NOMO-1 treated with dmso at 0.1 percent for 144 hours (cell line): ENCODE data around the gene GIPC1.
A peak's percentile ranks its signal among the peaks of the same experiment; 100 is the strongest.

ENCODE experiments used
- DNase-seq: peaks from one replicate; lab custom pipeline; 2025; ENCODE audit not compliant: unreplicated experiment; lab: John Stamatoyannopoulos, UW

GIPC1 gene

DNA sequence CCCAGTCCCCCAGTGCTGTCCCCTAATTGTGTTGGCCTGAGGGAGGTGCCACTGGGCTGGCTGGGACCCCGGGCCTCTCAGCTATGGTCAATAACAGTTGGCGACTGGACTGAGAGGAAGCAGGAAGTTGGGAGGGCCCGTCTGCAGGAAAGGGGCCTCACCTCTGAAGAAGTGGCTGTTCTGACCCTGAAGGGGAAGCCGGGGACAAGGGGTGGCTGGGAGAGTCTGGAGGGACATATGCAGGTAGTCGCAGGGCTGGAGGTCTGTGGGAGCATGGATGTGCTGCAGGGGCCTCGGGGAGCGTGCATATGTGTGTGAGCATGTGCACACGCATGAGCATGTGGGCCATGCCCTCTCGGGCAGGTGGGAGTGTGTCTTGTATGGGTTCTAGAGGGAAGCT, 56.9 kb downstream of the GIPC1 start:
- DNase-seq, result no peak

DNA sequence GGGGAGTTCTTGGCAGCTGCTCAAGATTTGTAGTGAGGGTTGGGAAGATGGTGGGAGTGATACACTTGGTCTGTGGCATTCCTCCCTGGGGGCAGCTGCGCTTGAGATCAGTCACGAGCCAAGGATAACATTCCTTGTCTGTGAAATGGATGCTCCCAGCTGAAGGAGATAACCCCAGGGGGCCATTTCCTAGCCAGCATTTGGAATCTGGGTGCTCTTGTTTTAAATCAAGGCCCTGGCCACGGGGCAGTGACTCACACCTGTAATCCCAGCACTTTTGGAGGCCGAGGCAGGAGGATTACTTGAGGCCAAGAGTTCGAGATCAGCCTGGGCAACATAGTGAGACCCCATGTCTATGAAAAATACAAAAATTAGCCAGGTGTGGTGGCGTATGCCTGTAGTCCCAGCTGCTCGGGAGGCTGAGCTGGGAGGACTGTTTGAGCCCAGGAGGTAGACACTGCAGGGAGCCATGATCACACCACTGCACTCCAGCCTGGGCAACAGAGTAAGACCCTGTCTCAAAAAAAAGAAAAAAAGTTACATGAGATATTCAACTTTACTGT, 58.3 kb downstream of the GIPC1 start:
- DNase-seq, result no peak

- DNase-seq, result no peak
Measured at GRCh38 chr19:14435320-14436050, 60.4 kb downstream of the GIPC1 start.

DNA sequence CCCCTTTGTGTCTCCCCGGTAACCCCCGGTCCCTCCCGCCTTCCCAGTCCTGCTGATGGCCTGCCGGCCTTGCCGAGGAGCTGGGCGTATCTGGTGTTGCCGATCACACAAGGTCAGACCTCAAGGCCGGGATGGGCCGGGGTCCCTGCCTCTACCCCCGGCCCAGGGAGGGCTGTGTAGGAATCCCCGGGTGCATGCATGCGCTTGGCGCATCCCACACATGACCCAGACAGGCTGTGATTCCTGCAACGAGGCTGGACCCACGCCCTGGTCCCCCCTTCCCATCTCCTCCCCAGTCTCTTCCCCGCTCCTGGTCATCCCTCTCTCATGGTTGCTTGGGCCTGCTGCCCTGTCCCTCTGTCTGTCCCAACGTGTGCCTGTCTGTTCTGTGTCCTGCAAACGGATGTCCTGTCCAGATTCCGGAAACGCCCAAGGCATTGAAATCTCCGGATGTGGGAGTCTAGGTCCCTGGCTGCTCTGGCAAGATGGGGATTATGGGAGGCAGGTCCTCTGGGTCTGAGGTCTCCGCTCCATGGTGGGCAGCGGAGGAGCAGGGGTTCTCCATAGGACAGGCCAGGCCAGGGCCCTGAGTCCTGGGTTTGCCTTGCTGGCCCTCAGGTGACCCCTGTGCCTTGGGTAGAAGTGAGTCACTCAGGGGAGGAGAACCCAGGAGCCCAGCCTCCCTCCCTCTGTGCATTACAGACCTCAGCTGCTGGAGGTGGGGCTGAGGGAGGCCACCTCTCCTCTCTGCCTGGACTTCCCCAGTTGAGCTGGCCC, 61.2 kb downstream of the GIPC1 start:
- peak; percentile 68 for DNase-seq

- no peak for DNase-seq
Measured at GRCh38 chr19:14433554-14434501, 62.1 kb downstream of the GIPC1 start.

DNA sequence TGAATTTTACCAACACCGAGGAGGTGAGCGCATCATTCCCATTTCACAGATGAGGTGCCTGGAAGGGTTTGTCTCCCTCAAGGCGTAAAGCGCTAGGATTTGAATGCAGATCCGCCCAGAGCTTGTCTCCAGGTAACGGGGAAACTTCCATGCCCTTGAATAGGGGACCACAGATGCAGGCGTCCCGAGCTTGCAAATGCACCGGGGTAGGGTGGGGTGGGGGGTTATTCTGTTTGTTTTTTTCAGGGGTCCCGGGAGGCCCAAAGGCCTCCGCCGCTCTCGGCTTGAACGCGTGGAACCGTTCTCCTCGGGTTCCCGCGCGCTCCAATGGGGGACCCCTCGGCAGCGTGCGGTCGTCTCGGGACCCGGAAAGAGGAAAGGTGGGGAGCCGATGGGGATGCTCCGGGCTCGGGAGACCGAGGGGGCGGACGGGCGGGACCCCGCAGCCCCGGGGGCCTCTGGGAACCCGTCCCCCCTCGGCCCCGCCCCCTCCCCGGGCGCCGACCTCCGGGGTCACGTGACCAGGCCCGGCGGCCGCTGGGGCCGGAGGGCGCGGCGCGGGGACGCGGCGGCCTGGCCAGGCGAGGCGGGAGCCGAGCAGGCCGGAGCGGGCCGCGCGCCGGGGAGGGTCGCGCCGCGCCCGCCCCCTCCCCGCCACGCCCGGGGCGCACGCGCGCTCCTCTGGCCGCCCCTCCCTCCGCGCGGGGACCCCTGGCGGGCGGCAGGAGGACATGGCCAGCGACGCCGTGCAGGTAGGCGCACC, 63.0 kb downstream of the GIPC1 start, which contains the start of gene PKN1:
Gene PKN1 (plus strand): TSS at position 516 of the 763 bp plus-strand sequence. CDS start 216 bp downstream, at position 732.
- no peak for DNase-seq

GRCh38 chr19:14430712-14431111, 65.2 kb downstream of the GIPC1 start:
- DNase-seq, result no peak

- no peak for DNase-seq
Measured at GRCh38 chr19:14428882-14429416, 67.0 kb downstream of the GIPC1 start.
